Kasumi-1 (cell line): ENCODE data around the gene HDAC6.

Source experiments
- DNase-seq, 2 experiments: peaks; one replicate each; lab custom pipeline; 2025; lab: John Stamatoyannopoulos, UW

HDAC6 gene

GRCh38 chrX:48801280-48802088, at the start of gene HDAC6:
Gene HDAC6 (plus strand): TSS chrX:48802067. CDS start chrX:48802693, 626 bp downstream.
- DNase-seq = peak; percentile 94 to 95

DNA sequence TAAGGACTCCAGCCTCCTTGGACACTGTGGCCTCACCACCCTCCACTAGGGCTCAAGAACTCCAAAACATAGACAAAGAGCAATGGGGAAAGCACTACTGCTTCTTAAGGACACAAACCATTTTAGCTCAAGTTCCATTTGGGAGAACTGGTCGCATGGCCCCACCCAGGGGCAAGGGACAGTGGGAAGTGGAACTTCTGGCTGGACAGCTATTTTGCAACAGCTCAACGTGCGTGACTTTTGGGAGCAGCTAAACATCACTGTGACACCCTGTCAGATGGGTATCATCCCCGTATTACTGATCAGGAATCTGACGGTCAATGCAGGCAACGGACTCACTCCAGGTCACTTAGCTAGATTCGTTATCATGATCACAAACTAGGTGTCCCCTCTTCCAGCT, 49.4 kb upstream of the HDAC6 start:
- no peak for DNase-seq

DNA sequence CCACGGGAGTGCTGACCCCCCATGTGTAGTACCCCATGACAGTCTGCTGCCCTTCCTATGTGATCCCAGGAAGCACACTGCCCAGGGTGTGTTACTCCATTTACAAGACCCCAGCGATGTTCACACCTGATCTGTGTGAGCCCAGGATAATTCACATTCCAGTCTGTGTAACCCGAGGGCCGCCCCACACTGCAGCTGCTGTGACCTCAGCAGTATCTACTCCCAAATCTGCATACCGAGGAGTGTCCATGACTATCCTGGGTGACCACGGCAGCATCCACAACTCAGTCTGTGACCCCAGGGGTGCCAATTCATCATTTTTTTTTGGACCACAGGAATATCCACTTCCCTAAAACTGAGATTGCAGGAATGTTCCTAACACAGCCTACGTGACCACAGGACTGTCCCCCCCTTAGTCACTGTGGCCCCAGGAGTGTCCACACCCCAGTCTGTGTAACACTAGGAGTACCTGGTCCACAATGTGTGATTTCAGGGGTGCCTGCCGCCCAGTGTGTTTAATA, 48.1 kb upstream of the HDAC6 start:
- DNase-seq = no peak

DNA sequence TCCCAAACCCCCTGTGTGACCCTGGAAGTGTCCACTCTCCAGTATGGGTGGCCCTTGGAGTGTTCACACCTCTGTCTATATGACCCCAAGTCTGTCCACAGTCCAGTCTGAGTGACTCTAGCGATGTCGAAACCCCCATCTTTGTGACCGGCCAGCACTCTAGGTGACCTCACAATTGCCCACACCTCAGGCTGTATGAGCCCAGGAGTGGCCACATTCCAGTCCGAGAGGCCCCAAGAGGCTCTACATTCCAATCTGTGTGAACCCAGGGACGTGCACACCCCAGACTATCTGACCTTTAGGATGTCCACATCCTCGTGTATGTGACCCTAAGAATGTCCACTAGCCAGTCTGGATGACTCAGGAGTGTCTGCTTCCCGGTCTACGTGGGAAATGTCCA, 47.6 kb upstream of the HDAC6 start:
- DNase-seq = no peak

DNA sequence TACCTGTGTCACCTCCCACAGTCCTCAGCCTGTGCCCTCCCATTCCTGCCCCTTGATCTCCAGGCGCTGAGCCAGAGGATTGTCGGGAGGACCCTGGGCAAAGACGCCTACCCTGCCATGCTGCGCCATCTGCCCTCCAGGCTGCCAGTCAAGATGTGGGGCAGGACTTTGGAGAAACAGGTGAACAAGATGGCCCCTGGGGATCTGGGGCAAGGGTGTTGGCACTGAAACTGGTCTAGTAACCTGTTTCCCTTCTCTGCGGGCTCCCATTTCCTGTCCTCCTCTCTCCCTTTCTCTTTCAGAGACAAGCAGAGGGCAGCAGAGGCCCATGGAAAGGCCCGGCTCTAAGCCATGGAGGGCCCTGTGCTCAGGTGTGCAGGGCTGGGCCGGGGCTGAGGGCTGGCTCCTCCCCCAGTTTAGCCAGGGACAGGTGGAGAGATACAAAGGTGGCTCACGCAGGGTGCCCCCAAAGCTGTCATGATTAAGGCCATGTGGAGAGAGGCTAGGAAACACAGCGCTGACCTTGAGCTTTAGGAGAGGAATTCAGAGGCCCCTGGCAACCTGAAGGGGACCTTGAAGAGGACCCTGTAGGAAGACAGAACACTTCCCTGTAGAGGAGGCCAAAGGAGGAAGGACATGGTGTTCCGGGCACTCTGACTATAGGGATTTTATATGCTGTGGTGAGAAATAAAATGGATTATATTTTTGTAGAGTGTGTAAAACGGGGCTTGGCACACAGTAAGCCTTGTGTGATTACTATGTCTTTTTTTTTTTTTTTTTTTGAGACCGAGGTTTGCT, 40.0 kb upstream of the HDAC6 start, which contains the start of gene GLOD5:
Gene GLOD5 (plus strand): TSS at position 74 of the 798 bp plus-strand sequence. CDS start 44 bp downstream, at position 118.
- no peak for DNase-seq

GRCh38 chrX:48769230-48769629, 32.6 kb upstream of the HDAC6 start:
- DNase-seq = no peak

DNA sequence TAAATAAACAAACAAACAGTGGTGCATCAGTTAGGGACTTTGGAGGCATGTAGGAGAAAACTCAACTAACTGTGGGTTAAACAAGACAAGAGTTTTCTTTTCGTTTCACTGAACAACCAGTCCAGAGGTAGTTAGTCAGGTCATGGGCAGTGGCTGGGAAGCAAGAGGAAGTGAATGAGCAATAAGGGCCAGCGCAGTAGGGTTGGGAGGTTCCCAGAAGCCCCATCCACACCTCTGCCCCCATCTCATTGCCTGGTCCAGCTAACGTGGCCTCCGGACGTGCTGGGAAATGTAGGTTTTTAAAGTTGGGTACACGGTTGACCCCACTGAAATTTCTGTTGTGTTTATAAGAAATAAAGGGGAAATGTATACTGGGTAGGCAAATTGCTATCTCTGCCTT, 31.6 kb upstream of the HDAC6 start:
- DNase-seq = no peak

- DNase-seq = no peak
These were observed 29.3 kb upstream of the HDAC6 start for GRCh38 chrX:48772602-48773001.

DNA sequence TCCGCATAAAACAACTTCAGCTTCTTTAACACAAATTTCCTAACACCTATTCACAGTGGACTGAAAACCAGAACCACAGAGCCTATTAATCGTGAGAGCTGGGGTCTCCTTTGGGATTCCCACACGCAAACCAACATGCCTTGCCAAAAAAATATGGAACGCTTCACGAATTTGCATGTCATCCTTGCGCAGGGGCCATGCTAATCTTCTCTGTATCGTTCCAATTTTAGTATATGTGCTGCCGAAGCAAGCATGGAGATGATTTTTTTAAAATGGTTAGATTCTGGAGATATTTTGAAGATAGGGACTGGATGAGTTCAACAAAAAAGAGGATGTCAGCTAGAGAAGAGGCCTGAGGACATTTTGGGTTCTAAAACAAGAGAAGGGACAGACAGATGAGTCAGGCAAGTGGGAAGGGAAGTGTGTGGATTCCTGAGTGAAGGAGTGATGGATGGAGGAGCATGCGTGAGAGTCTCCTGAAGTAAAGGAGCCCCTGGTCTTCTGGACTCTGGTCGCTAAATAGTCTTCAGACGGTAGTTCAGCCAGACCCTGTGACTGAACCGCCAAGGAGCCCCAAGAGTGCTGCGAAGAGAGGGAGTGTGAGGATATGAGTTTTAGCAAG, 24.9 kb upstream of the HDAC6 start:
- no peak for DNase-seq

GRCh38 chrX:48779399-48779798, 22.5 kb upstream of the HDAC6 start:
- DNase-seq = no peak

DNA sequence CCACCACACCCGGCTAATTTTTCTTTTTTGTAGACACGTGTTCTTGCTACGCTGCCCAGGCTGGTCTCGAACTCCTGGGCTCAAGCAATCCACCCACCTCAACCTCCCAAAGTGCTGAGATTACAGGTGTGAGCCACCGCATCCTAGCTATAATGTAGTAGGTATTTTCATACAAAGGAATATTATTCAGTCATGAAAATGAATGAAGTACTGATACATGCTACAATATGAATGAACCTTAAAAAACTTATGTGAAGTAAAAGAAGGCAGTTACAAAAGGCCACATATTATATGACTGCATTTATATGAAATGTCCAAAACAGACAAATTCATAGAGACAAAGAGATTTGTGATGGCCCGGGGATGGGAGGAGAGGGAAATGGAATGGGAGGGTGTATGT, 20.2 kb upstream of the HDAC6 start:
- DNase-seq = no peak

- DNase-seq = no peak
These were observed 19.7 kb upstream of the HDAC6 start for GRCh38 chrX:48782216-48782615.

DNA sequence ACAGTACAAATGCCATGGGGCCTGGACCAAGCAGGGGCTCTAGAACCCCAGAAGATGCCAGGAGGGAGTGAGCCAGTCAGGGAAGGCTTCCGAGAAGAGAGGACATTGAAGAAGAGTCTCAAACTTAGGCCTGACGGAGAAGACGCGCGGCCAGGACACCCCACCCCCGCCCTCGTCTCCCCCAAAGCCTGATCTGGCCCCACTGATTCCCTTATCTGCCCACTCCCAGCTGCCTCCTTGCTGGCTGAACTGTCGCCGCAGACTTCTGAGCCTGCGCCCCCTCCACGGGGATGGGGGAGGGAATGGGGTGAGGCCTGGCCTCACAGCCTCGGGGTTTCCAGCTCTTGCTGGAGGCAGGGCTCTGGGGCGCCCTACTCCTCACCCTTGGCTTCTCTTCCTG, 19.1 kb upstream of the HDAC6 start:
- no peak for DNase-seq

- DNase-seq = no peak
These were observed 17.1 kb upstream of the HDAC6 start for GRCh38 chrX:48784726-48785125.

DNA sequence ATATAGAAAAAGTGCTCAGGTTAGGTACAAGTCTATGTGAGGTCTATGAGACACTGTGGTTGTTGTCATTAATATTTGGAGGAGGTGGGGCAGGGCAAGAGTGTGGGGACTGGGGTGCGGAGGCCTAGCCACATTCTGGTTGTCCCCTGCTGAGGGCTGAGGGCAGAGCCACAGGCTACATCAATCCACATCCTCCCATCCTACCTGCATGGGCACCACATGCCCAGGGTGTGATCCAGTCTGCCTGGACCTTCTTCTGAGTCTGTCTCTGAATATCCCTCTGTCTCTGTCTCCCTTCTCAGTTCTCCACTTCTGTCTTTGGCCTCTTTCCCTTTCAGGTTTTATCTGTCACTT, 16.7 kb upstream of the HDAC6 start:
- no peak for DNase-seq

DNA sequence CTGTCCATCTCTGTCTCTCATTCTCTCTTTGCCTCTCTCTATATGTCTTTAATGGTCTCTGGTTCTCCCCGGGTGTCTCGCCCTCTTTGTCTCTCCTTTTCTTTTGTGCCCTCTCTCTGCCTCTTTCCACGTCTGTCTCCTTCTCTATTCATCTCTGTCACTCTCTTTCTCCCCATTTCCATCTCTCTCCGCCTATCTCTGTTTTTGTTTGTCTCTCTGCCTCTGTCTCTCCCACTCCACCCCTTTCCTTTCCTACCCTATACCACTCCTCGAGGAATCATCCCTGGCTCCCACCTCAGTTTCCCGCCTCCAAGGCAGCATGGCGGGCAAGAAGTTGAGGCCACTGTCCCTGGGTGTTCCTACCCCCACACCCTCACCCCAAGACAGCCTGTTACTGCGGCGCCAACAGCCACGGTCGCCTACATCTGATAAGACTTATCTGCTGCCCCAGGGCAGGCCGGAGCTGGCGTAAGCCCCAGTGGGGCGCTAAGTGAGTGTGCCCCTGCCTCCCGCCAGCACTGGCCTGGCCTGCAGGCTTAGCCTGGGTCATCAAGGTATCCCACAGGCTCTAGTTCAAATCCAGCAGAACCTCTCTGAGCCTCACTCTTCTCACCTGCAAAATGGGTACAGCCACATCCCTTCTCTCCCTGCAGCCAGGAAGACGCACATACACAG, 16.2 kb upstream of the HDAC6 start:
- no peak for DNase-seq

GRCh38 chrX:48786341-48786800, 15.5 kb upstream of the HDAC6 start, which contains the start of gene GATA1:
Gene GATA1 (plus strand): TSS chrX:48786590. CDS start chrX:48791110, 4,520 bp downstream.
- DNase-seq = no peak

- DNase-seq = no peak
These were observed 14.9 kb upstream of the HDAC6 start for GRCh38 chrX:48786825-48787504.

GRCh38 chrX:48787505-48788443, 14.1 kb upstream of the HDAC6 start:
- DNase-seq = no peak
